ENCODE measurements around the gene CCDC88C.

CCDC88C gene

DNA sequence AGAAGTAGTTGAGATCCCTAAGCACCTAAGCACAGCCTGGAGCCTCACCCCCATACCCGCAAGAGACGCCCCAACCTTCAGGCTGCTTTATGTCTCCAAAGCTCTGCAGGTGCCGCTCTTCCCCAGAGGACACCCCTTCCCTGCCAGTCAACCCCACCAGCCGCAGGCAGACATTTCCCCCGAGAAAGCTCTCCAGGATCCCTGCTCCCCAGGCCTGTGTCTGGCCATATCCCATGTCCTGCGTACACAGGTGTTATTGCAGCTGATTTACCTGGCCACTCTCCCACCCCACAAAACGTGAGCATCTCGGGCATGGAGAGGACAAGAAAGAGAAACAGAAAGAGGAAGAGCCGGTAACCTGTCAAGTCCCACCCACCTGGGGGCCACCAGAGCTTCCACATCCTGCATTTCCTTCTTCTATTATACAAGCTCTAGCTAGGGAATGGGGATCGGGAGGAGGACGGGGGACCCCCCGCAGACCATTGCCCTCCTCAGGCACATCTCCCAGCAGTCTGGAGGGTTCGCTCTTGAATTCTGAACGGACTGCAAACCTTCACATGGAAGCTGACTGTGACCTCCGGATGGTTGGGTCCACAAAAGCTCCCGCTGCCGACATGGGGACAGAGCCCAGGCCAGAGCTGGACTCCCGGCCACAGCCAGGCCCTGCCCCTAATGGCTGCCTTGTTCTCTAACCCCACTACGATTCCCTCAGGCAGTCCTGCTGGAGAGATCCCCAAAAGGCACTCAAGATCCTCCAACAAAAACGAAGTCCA lies 17.6 kb downstream of the CCDC88C start:
- no peak for DNase-seq (ENCODE audit: low spot score)

DNA sequence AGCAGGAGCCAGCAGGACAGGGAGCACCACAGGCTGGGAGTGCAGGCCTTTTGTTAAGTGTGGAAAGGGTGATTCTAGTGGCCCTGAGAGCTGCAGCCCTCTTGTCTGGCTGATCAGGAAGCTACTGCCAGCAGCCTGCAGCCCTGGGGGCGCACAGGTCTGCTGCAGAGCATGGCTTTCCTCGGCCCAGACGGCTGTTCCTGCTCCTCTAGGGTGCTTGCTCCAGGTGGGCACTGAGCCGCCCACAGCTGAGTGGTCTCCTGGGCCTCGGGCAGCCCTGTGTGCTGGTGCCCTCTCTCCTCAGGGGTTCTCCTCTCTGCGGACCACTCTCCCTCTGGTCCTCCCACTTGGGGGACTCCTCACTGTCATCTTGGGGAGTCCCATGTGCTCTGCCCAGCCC lies 18.9 kb downstream of the CCDC88C start:
- no peak for DNase-seq (ENCODE audit: low spot score)

DNA sequence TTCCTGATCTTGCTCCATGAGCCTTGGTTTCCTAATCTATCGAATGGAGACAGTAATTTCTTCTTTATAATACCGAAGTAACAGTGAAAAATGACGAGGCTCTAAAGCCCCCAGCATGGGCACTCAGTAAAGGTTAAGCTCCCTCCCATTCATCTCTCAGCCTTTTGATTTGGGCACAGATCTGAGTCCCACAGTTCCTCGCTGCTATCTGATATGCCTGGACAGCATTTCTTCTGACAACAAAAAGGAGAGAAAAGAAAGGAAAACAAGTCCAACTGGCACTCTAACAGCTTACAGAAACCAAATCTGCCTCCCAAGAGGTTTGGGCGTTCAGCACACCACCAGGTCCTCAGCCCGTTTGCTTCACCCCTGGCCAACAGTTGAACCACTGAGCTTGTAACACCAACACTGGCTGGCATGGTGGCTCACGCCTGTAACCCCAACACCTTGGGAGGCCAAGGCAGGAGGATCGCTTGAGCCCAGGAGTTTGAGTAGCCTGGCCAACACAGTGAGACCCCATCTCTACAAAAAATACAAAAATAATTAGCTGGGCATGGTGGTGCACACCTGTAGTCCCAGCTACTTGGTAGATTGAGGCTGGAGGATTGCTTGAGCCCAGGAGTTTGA lies 19.5 kb downstream of the CCDC88C start:
- no peak for DNase-seq (ENCODE audit: low spot score)

DNA sequence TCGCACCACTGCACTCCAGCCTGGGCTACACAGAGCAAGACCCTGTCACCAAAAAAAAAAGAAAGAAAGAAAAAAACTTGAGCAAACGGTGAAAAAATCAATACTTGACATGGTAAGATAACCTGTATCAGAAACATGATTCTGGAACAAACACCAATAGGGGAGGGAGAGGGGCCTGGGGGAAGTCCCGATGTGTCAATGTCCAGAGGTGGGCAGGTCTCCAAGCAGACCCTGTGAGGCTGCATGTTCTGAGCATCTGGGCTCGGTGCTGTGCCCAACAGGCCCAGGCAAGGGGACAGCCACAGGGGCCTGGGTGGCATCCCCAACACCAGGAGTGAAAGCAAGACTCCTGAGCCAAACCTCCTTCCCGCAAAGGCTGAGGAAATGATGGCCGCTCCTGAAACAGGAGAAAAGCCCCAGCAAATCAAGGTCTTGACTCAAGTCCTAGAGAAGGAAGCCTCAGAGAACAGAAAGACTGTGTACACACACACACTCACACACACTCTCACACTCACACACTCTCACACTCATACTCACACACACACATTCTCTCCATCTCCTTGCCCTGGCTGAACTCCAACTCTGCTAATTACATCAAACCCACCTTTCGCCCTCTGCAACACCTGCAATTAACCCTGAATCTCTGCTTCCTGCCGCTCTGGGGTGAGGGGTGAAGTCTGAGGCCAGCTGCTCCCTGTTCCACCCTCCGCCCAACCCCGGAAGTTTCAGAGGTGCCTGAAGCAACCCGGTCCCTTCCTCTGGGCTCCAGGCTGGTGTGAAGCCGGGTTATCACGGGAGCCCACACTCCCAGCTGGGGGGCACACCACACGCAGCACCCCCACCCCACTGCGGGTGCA lies 20.4 kb downstream of the CCDC88C start:
- DNase-seq (ENCODE audit: low spot score) = peak; percentile 52

DNA sequence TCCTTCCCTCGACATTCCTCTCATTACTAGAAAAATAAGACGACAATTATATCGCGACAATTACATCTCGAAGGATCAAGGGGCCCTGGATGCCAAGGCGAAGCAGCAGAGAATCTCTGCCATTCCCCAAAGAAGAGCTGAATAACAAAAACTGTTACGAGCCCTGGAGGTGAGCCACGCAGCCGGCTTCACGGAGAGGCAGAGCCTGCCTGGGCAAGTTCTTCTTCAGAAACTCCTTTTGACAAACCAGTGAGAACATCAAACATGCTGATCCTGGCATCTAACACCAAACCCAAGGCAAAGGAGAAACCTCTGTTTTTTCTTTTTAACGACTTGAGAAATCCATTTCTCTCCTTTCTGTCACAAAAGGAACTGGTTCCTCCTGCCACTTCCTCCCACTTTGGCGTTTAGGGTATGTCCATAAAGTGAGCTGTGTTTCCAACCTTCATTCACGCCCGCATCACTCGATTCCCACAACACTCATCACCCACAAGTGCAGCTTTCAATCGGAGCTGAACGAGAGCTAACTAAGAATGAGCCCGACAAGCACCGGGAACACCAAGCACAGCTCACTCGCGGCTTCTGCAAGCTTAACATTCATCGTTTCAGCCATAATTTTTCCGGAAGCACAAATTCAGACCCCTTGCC lies 21.5 kb downstream of the CCDC88C start:
- no peak for DNase-seq (ENCODE audit: low spot score)

DNA sequence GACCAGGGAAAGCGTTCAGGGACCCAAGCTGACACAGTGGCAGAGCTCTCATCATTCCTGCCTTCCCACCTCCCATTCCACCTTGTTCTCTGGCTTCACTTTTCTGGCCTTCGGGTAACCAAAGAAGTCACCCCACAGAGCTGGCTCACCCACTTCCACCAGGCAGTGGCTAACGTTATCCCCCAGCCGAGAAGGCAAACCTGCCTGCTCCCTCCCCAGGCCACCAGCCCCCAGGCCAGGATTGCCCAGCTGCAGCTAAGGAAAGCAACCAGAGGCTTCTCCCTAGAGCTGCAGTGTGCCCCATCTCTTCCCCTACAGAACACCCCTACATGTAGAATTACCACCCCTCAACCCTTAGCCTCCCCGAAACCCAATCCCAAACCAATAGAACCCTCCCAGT lies 22.2 kb downstream of the CCDC88C start:
- DNase-seq (ENCODE audit: low spot score) = no peak

DNA sequence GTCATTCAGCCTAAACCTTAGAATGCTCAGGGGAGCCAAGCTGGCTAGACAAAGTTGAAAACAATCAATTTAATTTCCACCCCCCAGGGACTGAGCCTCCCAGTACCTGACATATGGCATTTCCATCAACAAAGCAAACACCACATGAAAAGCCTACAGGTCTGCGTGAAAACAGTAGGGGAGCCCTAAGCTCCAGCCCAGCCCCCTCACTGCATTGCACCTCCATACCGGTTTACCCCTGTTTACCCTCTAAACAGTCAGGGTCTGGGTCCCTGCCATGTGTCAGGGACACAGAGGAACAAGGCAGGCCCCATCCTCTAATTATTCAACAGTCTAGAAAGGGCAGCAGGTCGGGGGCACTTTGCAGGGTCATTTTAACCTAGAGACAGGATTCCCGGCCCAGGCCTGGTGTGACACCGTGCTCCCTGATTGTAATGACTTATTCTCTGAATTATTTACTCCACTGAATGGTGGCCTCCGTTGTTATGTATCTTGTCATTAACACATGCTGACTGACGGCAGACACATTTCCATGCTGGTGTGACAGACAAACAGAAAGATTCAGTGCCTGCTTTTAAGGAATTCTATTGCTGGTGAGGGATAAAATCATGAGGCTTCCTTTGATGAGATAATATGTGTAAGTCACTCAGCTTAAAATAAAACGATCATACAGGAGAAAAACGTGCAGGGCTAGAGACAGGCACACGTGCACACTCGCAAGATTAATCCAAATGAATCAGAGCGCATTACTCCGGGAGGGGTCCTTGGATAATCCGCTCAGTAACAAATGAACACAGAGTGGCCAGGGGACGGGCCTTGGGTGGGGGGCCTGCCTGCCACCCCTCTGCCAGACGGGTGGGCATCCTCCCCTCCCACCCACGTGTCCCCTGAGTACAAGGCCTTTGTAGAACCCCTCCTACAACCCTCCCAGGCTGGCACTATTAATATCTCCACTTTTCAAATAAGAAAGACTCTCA lies 23.2 kb downstream of the CCDC88C start:
- DNase-seq (ENCODE audit: low spot score) = no peak

DNA sequence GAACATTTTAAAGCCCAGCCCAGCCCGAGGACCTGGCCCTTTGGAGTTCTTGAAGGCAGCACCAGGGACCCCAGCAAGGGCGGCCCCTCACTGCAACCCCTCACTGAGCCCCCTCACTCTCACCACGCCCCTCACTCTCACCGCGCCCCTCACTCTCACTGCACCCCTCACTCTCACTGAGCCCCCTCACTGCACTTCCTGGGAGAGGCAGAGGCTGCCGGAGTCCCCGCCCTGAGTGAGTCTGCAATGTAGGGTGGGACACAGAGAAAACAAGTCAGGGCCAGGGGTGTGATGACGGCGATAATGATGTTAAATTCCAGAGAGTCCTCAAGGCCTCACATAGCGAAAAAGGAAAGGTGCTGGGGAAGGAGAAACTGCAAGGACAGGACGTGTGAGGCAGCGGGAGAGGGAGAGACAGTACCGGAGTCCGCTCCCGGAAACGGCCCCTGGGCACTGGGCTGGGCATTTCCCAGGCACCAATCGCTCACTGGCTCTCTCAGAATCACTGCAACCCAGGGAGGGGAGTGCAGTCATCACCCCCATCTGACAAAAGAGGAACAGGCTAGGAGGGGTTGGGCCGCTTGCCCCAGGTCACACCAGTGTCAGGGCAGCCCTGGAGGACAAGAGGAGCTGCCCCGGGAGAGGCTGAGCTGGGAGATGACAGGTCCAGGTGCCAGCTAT lies 24.9 kb downstream of the CCDC88C start:
- DNase-seq (ENCODE audit: low spot score) = no peak

DNA sequence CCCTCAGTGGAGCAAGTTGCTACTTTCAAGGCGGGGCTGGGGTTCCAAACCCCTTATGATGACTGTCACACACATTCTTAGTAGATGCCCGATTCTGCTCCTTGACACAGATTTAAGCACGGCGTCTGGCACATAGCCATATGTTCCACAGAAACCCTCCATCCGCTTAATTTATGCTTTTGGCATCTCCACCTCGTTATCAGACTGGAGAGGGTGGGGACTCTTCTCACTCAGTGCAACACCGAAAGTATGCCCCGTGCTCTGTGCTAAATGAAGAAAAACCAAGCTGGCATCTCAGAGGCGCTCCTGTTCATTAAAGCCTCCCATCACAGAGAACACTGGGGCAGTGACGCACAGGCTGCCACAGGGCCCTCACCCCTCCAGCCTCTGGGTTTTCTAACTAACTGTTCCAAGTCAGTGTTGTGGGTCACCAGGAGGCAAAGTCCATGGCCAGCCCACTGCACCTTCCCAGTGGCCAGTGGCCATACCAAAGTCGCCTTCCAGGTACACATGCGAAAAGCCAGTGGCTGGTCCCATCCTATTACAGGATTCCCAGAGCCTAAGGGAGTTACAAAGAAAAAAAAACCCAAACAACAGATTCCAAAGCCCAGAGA lies 27.3 kb downstream of the CCDC88C start:
- DNase-seq (ENCODE audit: low spot score) = no peak

DNA sequence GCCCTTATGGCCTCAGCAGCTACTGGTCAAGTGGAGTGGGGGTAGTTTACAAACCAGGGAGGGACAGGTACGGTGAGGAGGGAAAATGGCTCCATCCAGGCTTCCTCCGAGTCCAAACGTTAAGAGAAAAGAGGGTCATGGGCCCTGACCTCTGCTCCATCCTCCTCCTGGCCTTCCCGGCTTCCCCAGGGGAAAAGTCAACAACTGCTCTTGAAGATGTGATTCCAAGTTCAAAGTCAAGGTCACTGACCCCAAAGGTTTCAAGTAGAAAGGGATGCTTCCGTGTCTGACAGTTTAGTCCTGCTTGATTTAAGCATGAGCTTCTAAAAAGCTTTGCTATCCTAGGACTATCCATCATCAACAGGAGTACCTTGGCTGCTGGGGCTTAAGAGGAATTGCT lies 28.5 kb downstream of the CCDC88C start:
- no peak for DNase-seq (ENCODE audit: low spot score)

DNA sequence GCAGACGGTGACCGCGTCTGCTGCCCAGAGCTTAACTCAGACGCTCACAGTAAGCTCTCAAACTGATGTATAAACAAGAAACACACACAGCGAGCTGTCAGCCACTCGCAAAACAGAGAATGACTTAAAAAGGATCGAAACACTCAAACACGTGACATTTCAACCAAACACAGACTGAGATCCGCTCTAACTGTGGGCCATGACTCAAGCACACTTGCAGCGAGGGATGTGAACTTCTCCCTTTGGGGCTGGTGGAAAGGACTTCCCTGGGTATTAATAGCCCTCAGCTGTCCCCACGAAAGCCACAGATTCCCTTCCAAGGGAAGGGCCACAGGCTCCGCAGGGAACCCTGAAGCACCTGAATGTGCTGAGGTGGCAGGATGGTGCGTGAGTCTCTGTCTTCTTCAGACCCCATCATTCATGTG lies 29.1 kb downstream of the CCDC88C start:
- peak; percentile 68 for DNase-seq (ENCODE audit: low spot score)

DNA sequence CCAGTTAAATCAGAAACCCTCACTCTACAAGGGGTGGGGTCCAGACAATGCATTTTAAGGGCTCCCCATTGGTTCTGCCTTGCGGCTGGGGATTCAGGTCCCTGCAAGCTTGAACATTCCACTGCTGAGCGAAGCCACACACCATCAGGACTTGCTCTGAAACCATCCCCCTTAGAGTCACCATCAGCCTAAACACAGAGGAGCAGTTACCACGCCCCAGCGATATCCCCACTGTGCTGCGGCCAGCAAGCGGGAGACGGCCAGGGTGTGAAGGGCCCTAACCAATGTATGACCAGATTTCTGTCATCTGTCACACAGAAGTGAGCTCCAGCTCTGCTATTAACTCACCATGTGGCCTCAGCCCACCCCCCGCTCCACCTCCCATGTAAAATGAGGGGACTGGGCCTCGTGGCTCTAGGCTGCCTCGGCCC lies 29.7 kb downstream of the CCDC88C start:
- no peak for DNase-seq (ENCODE audit: low spot score)

DNA sequence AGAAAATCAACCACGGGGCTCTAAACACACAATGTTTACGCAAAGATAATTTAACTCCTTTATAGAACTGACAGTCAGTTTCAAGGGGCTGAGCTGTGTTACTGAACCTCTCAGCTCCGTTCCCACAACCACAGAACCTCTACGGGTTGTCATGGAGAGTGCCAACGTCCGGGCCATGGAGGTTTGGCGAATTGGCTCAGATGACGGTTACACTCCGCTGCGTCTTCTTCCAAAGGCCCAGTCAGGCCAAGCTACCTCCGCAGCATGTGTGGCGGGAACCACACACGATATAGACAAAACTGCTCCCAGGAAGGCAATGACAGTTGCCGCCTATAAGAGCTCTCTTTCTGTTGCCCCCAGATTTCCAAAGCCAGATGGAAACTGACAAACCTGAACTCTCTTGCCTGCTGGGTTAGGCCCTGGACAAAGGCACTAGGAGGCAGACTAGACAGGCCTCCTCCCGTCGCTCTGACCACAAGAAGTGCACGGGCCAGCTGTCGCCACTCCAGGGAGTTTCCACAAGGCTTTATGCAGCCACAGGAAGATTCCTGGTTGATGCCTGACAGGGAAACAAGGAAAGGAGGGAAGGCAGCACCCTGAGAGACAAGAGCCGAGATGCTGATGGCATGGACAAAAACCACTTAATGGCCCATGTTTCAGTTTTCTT lies 30.3 kb downstream of the CCDC88C start:
- no peak for DNase-seq (ENCODE audit: low spot score)

DNA sequence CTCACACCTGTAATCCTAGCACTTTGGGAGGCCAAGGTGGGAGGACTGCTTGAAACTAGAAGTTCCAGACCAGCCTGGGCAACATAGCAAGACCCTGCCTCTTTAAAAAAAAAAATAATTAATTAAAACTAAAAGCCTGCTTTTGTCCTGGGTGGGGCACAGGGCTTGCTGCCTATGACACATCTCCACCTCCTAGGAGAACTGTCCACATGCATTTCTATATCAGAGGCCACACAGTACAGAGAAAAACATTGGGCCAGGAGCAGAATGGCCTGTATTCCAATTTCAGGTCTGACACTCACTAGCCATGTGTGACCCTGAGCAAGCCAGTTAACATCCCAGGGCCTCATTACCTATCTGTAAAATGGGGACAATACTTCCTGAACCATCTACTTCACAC lies 31.9 kb downstream of the CCDC88C start:
- DNase-seq (ENCODE audit: low spot score) = no peak

DNA sequence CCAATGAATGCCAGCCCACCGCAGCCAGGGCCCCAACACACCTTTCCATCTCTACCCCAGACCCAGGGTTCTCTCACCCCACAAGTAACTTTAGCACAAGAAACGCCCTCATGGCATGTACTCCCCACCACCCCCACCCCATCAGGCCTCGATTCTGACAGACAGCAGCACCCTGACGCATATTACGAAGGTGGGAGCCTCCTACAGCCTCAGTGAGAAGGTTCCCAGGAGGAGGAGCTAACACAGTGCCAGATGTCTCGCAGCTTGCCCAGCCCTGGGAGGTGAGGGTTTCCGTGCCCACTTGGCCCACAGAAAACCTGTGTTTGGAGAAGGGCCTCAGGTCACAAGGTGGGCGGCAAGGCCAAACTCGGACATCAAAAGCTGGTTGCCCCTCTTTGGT lies 32.4 kb downstream of the CCDC88C start:
- no peak for DNase-seq (ENCODE audit: low spot score)

DNA sequence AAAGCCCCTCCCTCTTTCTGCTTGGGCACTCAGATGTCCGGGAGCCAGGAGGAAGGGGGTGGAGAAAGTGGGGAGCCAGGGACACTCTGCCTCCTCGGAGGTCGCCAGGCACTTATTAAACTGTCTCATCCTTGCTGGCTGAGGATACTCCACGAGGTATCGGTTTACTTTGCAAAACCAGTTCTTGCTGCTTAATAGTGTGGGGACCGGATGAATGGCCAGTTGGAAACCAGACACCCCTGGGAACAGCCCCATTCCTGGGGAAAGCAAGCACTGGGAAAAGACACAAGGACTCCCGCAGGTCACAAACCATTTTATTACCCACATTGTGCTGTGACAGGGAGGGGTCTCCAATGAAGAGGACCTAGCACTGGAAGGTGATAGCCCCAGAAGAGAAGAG lies 34.2 kb downstream of the CCDC88C start:
- no peak for DNase-seq (ENCODE audit: low spot score)

DNA sequence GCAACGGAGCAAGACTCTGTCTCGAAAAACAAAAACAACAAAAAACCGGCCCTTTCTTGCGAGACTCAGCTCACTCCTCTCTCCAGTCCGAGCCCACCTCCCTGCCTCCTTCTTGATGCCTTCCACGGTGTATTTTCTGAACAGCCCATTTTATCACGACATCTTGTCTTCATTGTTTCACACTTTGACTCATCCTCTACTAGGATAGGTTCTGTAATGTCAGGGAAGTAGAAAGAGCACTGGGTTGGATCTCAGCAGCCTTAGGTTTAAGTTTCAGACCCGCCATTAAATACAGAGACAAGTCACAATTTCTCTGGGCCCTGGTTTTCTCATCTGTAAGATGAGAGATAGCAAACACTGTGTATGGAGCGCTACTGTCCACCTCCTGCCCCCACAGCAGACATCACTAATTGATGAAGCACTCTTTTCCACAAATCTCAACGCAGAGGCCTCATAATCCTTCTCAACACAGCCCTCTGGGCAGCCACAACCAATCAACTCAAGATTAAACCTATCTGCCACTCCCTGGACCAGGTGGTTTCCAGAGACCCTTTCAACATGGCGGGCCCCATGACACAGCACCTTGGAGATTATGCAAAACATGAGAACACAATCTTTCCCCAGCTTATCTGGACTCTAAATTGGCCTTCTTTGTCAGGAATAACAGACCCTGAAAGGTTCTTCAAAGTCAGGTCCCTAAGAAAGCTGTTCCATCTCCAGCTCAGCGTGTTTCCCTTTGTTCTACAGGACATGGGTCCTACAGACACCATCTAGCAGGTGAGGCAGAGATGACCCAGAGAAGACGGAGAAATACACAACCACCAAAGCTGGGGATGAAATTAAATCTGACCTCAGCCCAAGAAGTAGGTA lies 35.6 kb downstream of the CCDC88C start:
- DNase-seq (ENCODE audit: low spot score) = no peak

DNA sequence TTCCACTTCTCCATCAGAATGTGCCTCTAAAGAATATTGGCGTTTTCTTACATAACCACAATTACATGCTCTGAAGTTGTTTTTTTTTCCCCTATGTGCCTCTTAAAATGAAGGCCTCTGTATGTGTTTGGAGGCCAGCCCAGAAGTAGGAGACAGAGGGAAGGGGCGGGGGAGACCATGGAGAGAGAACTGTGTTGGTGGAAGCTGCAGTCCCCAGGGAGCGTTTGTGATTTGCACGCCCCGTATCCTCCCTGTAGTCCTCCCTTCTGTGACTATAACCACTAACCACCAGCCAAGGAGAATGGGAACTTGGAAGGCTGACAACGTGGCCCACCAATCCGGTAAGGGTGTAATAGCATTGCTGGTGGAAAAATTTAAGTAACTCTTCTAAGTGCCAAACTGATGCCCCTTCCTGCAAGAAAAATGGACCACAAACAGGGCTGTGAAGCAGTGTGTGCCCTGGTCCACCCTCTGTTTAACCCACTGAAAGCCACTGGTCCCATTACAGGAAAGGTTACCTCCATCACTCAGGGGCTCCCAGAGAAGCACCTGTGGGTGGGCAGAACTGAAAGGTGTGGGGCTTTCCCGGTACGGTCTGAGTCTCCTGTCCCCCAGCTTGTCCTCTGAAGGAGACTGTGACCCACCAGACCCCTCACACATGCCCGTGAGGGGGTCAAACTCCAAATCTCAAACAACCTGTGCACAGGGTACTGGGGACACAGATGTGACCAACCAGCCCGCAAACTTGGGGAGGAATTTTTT lies 36.8 kb downstream of the CCDC88C start:
- DNase-seq (ENCODE audit: low spot score) = no peak
